Osteocyte (in vitro differentiated cells): Measurements from ENCODE around the gene SP2. TPM values are rescaled to one million over a fixed set of nuclear protein-coding genes. Genes with fewer than 3 reads are reported as not detected.

ENCODE experiments used
- DNase-seq: peaks from one replicate; pipeline ENCODE4 v3.0.0; 2021; ENCODE audit warnings: mixed read lengths; ENCODE audit not compliant: unreplicated experiment; ENCODE audit errors: extremely low spot score
- H3K27ac Mint-ChIP-seq: one replicate; pipeline ENCODE4 v1.8.0; 2021; ENCODE audit warnings: mild to moderate bottlenecking, mixed read lengths; ENCODE audit not compliant: unreplicated experiment
- H3K27me3 Mint-ChIP-seq: one replicate; pipeline ENCODE4 v1.8.0; 2021; ENCODE audit warnings: mixed read lengths; ENCODE audit not compliant: unreplicated experiment
- H3K36me3 Mint-ChIP-seq: one replicate; pipeline ENCODE4 v1.8.0; 2021; ENCODE audit warnings: mixed read lengths; ENCODE audit not compliant: unreplicated experiment
- H3K4me1 Mint-ChIP-seq: one replicate; pipeline ENCODE4 v1.8.0; 2021; ENCODE audit warnings: mixed read lengths; ENCODE audit not compliant: unreplicated experiment
- H3K4me3 Mint-ChIP-seq: one replicate; pipeline ENCODE4 v1.8.0; 2021; ENCODE audit warnings: mild to moderate bottlenecking, moderate library complexity, mixed read lengths; ENCODE audit not compliant: unreplicated experiment
- H3K9me3 Mint-ChIP-seq: one replicate; pipeline ENCODE4 v1.8.0; 2021; ENCODE audit warnings: mixed read lengths; ENCODE audit not compliant: unreplicated experiment
- total RNA-seq: library from RNA; stranded (reverse); gene quantifications from 2 replicates; pipeline ENCODE4 v1.2.1, GENCODE V29; 2021
- TF ChIP-seq, protein P1 (sequence below): fragments of 200-600 bp; sonication (generic); IDR thresholded peaks from 2 replicates; pipeline ENCODE4 v1.5.0; 2021; ENCODE audit warnings: antibody characterized with exemption, mild to moderate bottlenecking, moderate library complexity

Gene SP2
- total RNA-seq, 1 donor from 2014 or later = 19.9 TPM

- no peak overlapping the region for H3K27ac Mint-ChIP-seq
These were observed 39.2 kb upstream of the SP2 start for GRCh38 chr17:47856830-47857229.

DNA sequence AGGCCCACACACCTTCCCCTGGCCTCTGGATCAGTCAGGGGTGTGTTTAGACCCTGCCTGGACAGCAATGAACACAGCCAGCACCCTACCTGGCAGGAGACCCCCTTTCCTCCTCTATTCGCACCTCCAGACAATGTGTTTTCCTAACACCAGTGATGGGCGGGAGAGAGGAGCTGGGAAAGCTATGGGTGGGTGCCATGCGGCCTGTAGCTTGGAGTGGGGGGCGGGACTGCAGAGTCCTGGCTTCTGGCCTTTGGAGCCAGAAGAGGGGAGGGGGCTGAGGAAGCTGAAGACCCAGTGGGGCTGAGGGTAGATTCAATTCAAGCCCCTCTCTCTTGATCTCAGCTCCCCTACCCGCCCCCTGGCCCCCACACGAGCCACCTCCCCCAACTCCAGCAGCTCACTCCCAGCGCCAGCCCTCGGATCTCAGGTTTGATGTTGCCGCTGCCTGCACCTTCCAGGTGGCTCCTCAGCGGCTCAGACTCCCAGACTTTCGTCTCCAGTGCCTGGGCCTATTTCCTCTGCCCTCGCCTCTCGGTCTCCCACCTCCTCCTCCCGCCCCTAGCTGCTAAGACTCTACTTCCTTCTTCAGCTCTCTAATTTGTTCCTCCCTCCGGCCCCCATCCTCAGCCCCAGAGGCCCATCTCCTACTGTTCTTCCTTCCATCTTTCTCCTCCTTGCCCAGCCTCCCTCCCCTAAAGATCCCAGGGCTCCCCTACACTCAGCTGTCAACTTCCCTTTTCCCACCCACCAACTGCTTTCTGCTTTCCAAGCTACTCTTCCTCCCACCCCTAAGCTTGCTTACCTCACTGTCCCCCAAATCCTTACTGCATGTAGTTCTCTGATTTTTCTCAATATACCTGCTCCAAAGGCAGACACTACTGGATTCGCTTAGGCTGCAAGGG is 38.2 kb upstream of the SP2 start:
- Mint-ChIP-seq H3K27ac (no peak overlapping the region), H3K9me3 (no peaks in the 10 kb centered on the region), H3K4me1 (peaks cover 8% of the 10 kb centered on the region), H3K36me3 (no peaks in the 10 kb centered on the region), H3K4me3 (no peak overlapping the region), H3K27me3 (peaks cover 33% of the 10 kb centered on the region)
- no peak for DNase-seq
- TF ChIP-seq, protein P1, sequence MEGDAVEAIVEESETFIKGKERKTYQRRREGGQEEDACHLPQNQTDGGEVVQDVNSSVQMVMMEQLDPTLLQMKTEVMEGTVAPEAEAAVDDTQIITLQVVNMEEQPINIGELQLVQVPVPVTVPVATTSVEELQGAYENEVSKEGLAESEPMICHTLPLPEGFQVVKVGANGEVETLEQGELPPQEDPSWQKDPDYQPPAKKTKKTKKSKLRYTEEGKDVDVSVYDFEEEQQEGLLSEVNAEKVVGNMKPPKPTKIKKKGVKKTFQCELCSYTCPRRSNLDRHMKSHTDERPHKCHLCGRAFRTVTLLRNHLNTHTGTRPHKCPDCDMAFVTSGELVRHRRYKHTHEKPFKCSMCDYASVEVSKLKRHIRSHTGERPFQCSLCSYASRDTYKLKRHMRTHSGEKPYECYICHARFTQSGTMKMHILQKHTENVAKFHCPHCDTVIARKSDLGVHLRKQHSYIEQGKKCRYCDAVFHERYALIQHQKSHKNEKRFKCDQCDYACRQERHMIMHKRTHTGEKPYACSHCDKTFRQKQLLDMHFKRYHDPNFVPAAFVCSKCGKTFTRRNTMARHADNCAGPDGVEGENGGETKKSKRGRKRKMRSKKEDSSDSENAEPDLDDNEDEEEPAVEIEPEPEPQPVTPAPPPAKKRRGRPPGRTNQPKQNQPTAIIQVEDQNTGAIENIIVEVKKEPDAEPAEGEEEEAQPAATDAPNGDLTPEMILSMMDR = no peak

More at GRCh38 chr17:47856830-47857229, 39.2 kb upstream of the SP2 start:
- Mint-ChIP-seq H3K4me3 (no peak overlapping the region), H3K4me1 (peaks cover 6% of the 10 kb centered on the region), H3K27me3 (peaks cover 43% of the 10 kb centered on the region), H3K9me3 (no peaks in the 10 kb centered on the region), H3K36me3 (no peaks in the 10 kb centered on the region)
- no peak for DNase-seq
- TF ChIP-seq, protein P1 = no peak

DNA sequence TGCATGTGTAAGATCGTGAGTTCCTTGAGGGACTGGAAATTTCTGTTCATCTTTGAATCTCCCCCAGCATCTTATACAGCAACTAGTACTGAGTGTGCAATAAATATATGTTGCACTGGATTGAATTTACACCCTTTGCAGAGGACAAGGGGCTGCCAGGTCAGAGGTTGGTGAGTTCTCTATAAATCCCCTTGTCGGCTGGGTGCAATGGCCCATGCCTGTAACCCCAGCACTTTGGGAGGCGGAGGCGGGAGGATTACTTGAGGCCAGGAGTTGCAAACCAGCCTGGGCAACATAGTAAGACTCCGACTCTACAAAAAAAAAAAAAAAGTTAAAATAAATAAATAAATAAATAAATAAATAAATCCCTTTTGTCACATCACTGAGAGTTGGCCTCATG is 35.6 kb upstream of the SP2 start:
- TF ChIP-seq, protein P1 = no peak
- peaks cover 7% of the 10 kb centered on the region for H3K27me3 Mint-ChIP-seq
- H3K9me3 Mint-ChIP-seq = no peaks in the 10 kb centered on the region
- no peak overlapping the region for H3K4me3 Mint-ChIP-seq
- no peak for DNase-seq
- no peak overlapping the region for H3K27ac Mint-ChIP-seq
- H3K36me3 Mint-ChIP-seq = peaks cover 2% of the 10 kb centered on the region
- H3K4me1 Mint-ChIP-seq = peaks cover 25% of the 10 kb centered on the region

GRCh38 chr17:47862621-47863440 is 33.2 kb upstream of the SP2 start:
- peak overlapping the region; percentile 38 for H3K27ac Mint-ChIP-seq
- peaks cover 4% of the 10 kb centered on the region for H3K27me3 Mint-ChIP-seq
- H3K4me1 Mint-ChIP-seq = peaks cover 25% of the 10 kb centered on the region
- H3K4me3 Mint-ChIP-seq = no peak overlapping the region
- TF ChIP-seq, protein P1 = no peak
- peaks cover 2% of the 10 kb centered on the region for H3K36me3 Mint-ChIP-seq
- no peak for DNase-seq
- no peaks in the 10 kb centered on the region for H3K9me3 Mint-ChIP-seq

GRCh38 chr17:47864791-47865216 is 31.2 kb upstream of the SP2 start:
- peaks cover 5% of the 10 kb centered on the region for H3K27me3 Mint-ChIP-seq
- no peaks in the 10 kb centered on the region for H3K9me3 Mint-ChIP-seq
- no peak overlapping the region for H3K4me3 Mint-ChIP-seq
- no peak overlapping the region for H3K27ac Mint-ChIP-seq
- peaks cover 2% of the 10 kb centered on the region for H3K36me3 Mint-ChIP-seq
- peaks cover 25% of the 10 kb centered on the region for H3K4me1 Mint-ChIP-seq
- DNase-seq = no peak
- TF ChIP-seq, protein P1 = no peak
